GF-D8 (cell line): Measurements from ENCODE around the gene NT5C.
A peak's percentile ranks its signal among the peaks of the same experiment; 100 is the strongest.
"Not testable (repeated sequence)": the region's sequence is repeated elsewhere in the genome, so short reads cannot be mapped to it uniquely, and the experiment has no call there.

Source experiments
- DNase-seq: peaks from one replicate; lab custom pipeline; 2025; lab: John Stamatoyannopoulos, UW

Gene NT5C

GRCh38 chr17:75144816-75145512, 13.4 kb upstream of the NT5C start:
- no peak for DNase-seq

- DNase-seq = no peak
Measured at GRCh38 chr17:75142236-75142971, 10.9 kb upstream of the NT5C start.

GRCh38 chr17:75138519-75138918, 7.0 kb upstream of the NT5C start:
- DNase-seq = no peak

GRCh38 chr17:75137762-75138161, 6.2 kb upstream of the NT5C start:
- DNase-seq = not testable (repeated sequence)

GRCh38 chr17:75135946-75136345, 4.4 kb upstream of the NT5C start:
- DNase-seq = no peak

GRCh38 chr17:75135452-75135851, 3.9 kb upstream of the NT5C start:
- DNase-seq = no peak

- DNase-seq = not testable (repeated sequence)
Measured at GRCh38 chr17:75133607-75134347, 2.2 kb upstream of the NT5C start.

- DNase-seq = no peak
Measured at GRCh38 chr17:75133001-75133400, 1.5 kb upstream of the NT5C start.

GRCh38 chr17:75132018-75133000, 767 bp upstream of the NT5C start:
- not testable (repeated sequence) for DNase-seq

- DNase-seq = no peak
Measured at GRCh38 chr17:75130632-75131277, 787 bp downstream of the NT5C start.

- DNase-seq = no peak
Measured at GRCh38 chr17:75130059-75130631, 1.4 kb downstream of the NT5C start.

- DNase-seq = no peak
Measured at GRCh38 chr17:75129576-75129975, 2.0 kb downstream of the NT5C start.

- no peak for DNase-seq
Measured at GRCh38 chr17:75128694-75129505, 2.6 kb downstream of the NT5C start.

GRCh38 chr17:75127936-75128335, 3.6 kb downstream of the NT5C start:
- DNase-seq = not testable (repeated sequence)

GRCh38 chr17:75126954-75127353, 4.6 kb downstream of the NT5C start:
- no peak for DNase-seq

- DNase-seq = no peak
Measured at GRCh38 chr17:75125984-75126383, 5.6 kb downstream of the NT5C start.

GRCh38 chr17:75124819-75125162, 6.8 kb downstream of the NT5C start:
- DNase-seq = no peak

GRCh38 chr17:75124041-75124818, 7.3 kb downstream of the NT5C start:
- peak; percentile 86 for DNase-seq

- DNase-seq = no peak
Measured at GRCh38 chr17:75118307-75118706, 13.2 kb downstream of the NT5C start.
